Measurements from ENCODE around the gene KRT33A.

- TF ChIP-seq POLR2A (IDR thresholded peaks at IDR 0.05) (no peak), CTCF (IDR thresholded peaks at IDR 0.05) (no peak)
These were observed 43.8 kb upstream of the KRT33A start for GRCh38 chr17:41394254-41394996.
